ENCODE measurements around the gene NUCKS1.

GRCh38 chr1:205763980-205764379, 14.0 kb upstream of the NUCKS1 start:
- TF ChIP-seq POLR2AphosphoS5 (IDR thresholded peaks at IDR 0.05; ENCODE audit: borderline replicate concordance, low read depth, low read length) (no peak), EZH2 (IDR thresholded peaks at IDR 0.05) (no peak)

All from SK-N-MC (cell line).